Measurements from ENCODE around the gene ELMOD1.

GRCh38 chr11:107549954-107550285 is 41.0 kb upstream of the ELMOD1 start:
- TF ChIP-seq, protein P1, sequence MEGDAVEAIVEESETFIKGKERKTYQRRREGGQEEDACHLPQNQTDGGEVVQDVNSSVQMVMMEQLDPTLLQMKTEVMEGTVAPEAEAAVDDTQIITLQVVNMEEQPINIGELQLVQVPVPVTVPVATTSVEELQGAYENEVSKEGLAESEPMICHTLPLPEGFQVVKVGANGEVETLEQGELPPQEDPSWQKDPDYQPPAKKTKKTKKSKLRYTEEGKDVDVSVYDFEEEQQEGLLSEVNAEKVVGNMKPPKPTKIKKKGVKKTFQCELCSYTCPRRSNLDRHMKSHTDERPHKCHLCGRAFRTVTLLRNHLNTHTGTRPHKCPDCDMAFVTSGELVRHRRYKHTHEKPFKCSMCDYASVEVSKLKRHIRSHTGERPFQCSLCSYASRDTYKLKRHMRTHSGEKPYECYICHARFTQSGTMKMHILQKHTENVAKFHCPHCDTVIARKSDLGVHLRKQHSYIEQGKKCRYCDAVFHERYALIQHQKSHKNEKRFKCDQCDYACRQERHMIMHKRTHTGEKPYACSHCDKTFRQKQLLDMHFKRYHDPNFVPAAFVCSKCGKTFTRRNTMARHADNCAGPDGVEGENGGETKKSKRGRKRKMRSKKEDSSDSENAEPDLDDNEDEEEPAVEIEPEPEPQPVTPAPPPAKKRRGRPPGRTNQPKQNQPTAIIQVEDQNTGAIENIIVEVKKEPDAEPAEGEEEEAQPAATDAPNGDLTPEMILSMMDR (IDR thresholded peaks at IDR 0.05): no peak
- TF ChIP-seq POLR2AphosphoS5 (IDR thresholded peaks at IDR 0.05) (no peak), POLR2A (IDR thresholded peaks at IDR 0.05) (no peak), EP300 (IDR thresholded peaks at IDR 0.05; ENCODE audit: low read depth) (no peak)
